Right renal cortex interstitium (tissue), 3 donors: ENCODE results near the gene DNASE1L2. TPM values are rescaled to one million over a fixed set of nuclear protein-coding genes. Genes with fewer than 3 reads are reported as not detected.

Source experiments
- DNase-seq, 3 donors: peaks; one replicate each; pipeline ENCODE4 v3.0.0-alpha.2; 2013; ENCODE audit warnings: low read depth in 3 of 3, low spot score in 2 of 3
- polyA plus RNA-seq, 3 donors: library from polyadenylated mRNA; unstranded; fragments of 120-200 nt; gene quantifications; one replicate each; pipeline ENCODE4 v1.2.1, GENCODE V29; 2013; ENCODE audit not compliant: insufficient read length in 3 of 3

The DNASE1L2 gene, protein sequence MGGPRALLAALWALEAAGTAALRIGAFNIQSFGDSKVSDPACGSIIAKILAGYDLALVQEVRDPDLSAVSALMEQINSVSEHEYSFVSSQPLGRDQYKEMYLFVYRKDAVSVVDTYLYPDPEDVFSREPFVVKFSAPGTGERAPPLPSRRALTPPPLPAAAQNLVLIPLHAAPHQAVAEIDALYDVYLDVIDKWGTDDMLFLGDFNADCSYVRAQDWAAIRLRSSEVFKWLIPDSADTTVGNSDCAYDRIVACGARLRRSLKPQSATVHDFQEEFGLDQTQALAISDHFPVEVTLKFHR
- polyA plus RNA-seq = under 1 TPM; 0.68 to 0.74 (median 0.74) TPM

DNA sequence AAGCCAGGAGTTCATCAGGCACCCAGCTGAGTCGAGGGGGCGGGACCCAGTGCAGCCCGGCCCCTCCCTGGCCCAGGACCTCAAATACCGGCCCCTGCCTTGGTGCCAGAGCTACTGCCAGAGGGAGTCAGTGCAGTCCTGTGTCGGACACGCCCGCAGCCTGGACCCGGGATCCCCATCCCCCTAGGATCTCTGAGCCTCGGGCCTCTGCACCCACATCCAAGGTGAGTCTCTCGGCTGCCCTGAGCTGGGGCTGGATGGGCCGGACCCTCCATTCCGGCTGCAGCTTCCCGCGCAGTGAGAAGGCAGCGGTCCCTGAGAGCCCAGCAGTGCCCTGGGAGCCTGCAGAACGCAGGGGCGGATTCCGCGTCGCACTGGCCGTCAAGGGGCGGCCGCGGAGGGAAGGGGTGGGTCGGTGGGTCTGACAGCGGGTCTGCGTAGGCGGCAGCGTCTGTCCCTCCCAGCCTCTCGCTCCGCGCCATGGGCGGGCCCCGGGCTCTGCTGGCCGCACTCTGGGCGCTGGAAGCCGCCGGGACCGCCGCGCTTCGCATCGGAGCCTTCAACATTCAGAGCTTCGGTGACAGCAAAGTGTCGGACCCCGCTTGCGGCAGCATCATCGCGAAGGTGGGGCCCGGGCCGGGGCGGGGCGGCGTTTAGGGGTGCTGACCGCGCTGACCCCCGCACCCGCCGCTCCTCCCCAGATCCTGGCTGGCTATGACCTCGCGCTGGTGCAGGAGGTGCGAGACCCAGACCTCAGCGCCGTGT is at the start of gene DNASE1L2:
DNASE1L2 (plus strand) TSS at position 108 of the 765 bp plus-strand sequence; CDS start at position 481, 373 bp downstream.
- no peak for DNase-seq

DNA sequence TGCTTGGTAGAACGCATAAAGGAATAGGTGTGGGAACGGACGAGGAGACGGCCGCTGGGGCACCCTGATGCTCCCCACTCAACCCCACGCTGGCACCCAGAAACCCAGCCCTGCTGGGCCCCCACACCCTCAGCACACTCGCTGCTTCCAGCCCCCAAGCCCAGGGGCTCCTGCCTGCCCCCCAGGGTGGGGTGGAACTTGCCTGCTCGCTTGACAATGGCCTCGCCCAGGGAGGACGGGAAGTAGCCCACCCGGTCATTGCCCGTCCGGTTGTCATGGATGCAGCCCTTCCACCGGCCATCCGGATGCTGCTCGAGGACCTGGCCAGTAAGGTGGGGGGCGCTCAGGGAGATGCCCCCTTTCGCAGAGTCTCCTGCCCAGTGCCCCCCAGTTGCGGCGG is 49.7 kb upstream of the DNASE1L2 start:
- DNase-seq = no peak

DNA sequence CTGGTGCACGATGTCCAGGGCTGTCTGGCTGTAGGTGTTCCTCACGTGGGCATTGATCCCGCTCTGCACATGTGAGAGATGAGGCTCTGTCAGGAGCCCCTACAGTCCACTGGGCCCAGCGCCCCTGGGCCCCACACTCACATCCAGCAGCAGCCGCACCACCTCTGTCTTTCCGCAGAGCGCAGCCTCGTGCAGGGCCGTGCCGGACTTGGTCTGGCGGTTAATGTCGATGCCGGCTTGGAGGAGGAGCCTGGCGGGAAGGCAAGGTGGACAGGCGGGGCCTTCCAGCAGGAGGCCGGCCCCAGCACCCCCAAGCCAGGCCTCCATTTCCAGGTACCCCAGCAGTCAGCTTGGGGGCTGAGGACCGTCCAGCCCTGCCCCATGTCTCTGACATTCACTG is 49.0 kb upstream of the DNASE1L2 start:
- no peak for DNase-seq

DNA sequence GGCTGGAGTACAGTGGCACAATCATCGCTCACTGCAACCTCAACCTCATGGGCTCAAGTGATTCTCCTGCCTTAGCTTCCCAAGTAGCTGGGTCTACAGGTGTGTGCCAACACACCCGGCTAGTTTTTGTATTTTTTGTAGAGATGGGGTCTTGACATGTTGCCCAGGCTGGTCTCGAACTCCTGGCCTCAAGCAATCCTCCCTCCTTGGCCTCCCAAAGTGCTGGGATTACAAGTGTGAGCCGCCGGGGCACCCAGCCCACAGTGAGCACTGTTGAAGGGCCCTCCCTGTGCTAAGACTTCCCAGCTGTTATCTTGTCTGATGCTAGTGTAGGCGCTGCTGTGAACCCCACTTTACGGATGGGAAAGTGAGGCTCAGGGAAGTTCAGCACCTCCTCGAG is 47.8 kb upstream of the DNASE1L2 start:
- DNase-seq = no peak

DNA sequence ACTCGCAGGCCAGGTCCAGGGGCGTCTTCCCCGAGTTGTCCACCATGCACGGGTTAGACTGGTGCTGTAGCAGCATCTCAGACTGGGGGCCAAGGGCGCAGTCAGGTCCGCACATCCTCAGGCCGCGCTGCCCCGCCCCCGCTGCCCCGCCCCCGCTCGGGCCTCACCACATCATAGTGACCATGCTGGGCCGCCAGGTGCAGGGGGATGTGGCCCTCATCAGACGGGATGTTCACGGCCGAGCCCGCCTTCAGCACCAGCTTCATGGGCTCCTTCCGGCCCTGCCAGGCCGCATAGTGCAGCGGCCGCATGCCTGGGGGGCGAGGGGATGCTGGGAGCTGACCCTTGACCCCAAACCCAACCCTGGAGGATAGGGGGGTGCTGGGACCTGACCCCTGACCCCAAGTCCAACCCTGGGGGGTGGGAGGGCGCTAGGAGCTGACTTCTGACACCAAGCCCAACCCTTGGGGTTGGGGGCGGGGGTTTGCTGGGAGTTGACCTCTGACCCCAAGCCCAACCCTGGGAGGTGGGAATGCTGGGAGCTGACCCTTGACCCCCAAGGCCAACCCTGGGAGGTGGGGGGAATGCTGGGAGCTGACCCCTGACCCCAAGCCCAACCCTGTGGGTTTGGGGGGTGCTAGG is 46.9 kb upstream of the DNASE1L2 start:
- DNase-seq = no peak

DNA sequence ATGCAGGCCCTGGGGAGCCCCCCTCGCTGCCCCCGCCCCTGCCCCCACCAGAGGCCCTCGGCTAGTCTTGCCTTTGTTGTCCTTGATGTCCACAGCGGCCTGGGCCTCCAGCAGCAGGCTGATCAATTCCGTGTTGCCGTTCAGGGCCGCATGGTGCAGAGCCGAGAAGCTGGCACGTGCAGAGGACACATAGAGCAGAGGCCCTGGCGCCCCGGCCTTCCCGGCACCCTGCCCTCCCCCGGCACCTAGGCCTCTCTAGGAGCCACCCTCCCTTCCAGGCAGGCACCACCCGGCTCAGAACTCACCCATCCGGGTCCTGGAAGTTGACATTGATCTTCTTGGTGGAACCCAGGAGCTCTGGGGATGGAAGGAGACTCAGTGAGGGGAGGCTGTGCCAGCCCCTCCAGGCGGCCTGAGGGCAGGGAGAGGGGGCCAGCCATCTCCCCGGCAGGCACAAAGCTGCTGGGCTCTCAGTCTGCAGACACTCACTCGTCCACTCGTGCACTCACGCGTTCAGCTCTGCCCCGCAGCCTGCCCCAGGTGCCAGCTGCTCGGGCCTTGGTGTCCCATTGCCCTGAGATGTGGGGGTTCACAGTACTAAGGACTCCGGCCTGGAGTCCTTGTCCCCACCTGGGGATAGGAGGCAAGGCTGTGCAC is 46.1 kb upstream of the DNASE1L2 start:
- no peak for DNase-seq

DNA sequence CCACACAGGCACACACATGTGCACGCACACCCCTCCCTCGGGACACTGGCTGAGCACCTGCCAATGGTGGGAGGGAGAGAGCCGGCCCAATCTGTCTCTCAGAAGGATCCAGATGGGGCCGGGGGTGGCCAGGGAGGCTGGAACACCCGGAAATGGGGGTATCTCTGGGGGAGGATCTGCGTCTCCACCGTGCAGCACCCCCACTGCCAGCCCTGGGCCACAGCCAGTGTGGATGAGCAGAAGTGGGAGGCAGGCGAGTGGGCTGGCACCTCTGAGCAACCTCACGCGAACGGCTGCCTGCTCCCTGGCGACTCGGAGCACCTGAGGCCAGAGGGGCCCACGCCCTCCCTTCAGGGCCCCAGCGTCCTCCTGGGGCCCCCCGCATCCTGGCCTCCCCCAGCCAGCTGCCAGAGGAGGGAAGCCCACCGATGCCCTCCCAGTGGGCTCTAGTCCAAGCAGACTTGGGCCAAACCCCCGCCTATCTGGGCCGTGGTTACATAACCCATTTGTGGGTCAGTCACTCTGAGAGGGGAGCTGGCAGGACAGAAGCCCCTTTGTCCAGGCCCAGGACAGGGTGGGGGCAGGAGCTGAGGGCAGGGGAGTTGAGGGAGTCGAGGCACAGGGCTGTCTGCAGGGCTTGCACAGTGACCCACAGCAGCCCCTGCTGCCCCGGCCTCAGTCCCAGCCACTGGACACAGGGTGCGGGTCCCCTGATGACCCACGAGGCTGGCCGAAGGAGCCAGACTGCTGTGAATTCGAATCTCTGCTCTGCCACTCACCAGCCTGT is 45.4 kb upstream of the DNASE1L2 start:
- no peak for DNase-seq

DNA sequence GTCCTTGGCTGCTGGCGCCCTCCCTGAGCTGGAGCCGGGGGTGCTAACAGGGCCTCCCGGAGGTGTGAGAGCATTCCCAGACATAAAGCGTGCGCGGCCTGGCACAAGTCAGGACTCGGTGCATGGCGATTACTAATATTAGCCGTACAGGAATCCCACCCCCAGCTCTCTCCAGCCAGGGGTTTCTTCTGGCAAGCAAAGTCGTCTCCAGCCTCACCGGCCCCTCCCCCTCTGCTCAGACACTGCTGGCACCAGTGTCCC is 44.9 kb upstream of the DNASE1L2 start:
- DNase-seq = no peak

DNA sequence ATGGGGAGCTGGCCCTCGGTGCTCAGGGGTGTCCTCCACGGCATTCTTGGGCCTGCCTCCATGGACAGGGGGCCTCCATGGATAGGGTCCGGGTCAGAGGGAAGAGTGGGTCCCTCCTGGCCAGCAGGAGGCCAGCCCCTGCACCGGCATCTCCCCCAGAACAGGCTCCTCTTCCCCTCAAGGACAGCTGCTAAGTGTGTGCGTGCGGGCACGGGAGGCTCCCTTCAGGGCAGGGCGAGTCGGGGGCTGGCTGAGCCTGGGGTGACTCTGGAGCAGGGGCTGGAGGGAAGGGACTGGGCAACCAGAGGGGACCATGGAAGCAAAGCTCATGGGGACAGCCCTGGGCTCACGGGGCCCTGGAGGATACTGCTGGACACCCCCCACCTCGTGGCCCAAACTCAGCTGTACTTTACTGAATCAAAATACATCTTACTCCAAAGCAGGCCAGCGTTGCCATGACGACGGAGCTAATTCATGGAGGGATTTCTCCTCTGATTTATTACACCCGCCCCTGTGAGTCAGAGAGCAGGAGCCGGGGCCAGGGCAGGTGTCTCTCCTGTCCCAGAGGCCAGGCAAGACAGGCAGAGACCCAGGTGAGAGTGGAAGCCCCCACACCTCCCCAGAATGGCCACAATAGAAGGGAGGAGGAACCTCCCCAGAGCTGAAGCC is 41.9 kb upstream of the DNASE1L2 start:
- DNase-seq = no peak

DNA sequence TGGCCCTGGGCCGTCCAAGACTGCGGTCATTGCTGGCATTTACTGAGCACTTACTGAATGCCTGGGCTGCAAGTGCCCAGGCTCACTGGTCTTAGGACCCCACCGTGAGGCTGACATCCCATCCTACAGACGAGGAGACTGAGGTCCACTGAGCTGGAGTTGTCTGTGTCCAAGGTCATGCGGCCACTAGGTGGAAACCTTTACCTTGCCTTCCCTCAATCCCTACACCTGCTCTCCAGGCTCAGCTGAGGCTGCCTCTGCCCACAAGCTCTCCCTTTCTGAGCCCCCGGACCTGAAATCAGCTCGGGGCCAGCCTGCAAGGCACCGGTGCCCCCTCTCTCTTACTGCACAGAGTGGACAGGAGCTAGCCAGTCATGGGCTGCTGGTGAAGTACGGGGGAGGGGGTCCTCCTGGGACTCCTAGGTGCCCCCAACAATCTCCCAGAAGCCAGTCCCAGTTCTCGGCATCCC is 41.4 kb upstream of the DNASE1L2 start:
- DNase-seq = no peak

DNA sequence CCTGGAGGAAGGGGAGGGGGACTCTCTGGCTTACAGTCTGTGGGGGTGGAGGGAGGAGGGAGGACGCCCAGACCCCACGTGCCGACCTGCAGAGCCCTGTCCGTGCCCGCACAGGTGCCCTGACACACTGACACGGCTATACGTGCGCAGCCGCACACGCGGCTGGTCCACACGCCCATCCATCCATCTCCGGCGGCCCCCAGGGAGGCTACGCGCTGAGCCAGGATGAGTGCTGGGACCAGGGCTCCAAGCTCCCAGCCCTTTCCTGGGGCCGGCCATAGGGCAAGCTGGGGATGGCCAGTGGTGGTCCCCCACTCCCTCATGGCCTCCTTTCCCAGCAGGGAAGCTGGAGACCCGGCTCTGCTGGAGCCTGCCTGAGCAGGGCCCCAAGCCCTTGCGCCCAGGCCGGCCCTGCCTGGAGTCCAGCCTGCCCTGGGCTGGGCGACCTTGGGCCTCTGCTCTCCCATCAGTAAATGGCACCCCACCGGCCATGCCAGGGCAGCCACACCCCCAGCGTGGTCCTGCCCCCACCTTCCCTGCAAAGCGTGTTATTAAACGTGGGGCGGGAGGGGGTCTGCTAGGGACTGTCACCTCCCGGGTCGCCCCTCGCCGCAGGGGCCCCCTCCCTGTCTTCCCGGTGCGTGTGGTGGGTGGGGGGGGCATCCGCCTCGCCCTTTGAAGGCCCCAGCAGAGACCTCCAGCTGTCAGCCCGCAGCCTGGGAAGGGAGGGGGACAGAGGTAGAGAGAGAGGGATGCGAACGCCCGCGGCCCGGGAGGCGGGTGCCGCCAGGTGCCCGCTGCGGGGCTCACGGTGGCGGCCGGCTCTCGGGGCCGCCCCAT is 40.7 kb upstream of the DNASE1L2 start:
- no peak for DNase-seq

DNA sequence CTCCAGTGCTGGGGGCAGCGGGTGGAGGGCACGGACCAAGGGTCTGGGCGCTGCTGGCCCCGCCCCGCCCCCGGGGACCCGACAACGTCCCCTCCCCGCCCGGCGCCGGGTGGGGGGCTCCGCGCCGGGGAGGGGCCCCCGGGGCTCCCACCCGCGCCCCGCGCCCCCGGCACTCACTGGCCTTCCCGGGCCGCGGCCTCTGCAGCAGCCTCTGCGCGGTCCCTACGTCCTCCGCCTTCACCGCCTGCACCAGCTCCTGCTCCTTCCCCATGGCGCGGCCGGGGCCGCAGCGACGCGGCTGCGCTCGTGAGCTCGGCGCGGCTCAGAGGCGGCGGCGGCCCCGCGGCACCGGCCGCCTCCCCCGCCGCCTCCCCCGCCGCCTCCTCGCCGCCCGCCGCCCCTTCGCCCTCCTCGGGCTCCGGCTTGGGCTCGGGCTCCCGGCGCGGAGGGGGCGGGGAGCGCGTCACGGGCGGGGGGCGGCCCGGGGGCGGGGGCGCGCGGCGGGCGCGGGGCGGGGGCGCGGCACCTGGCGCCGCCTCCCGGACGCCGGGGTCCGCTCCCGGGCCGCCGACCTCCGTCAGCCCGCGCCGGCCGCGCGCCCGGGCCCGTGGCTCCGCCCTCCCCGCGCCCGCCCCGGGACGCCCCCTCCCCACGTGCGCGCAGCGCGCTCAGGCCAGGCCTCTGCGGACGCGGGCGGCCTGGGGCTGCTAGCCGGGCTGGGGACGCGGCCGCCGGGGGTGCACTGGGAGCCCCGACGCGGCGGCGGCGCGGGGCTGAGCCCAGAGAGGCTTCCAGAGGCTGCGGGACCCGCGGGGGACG is 39.9 kb upstream of the DNASE1L2 start, which contains the start of gene CASKIN1:
CASKIN1 (minus strand) TSS at position 444 of the 819 bp plus-strand sequence; CDS start at position 271, 173 bp downstream.
- no peak for DNase-seq

DNA sequence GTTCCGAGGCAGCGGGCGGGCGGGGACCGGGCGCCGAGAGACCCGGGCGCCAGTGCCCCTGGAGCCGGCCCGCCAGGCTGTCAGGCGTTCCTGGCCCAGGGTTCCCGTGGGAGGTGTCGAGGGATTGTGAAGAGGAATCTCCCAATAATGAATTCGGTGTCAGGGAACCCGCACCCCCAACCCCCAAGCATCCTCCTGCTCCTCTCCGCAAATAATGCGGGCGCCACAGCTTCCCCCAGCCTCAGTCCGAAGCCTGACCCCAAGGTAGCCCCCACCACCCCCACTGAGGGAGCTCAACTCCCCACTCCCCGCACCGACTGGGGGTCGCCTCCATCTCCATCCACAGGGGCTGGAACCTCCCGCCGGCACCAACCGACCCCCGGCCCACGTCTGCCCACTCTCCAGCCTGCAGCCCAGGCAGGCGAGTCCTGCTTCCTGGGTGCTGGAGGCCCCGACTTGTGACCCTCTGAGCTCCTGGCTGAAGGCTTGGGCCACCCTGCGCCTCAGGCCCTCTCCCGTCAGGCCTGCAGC is 39.2 kb upstream of the DNASE1L2 start:
- no peak for DNase-seq

DNA sequence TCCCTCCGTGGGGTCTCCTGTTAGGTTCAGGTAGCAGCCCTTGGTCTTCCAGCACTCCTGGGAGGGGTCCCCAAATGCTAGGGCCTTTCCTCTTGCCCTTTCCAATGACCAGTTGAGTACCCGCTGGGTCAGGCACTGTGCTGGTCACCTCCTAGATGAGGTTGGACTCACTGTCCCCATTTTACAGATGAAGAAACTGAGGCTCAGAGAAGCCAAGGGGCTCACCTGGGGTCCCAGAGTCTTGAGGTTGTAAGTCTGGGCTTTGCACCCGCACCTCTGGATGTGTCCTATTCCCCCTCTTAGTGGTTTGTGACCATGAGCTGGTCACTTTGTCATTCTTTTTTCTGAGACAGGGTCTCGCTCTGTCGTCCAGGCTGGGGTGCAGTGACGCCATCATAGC is 38.5 kb upstream of the DNASE1L2 start:
- DNase-seq = no peak

DNA sequence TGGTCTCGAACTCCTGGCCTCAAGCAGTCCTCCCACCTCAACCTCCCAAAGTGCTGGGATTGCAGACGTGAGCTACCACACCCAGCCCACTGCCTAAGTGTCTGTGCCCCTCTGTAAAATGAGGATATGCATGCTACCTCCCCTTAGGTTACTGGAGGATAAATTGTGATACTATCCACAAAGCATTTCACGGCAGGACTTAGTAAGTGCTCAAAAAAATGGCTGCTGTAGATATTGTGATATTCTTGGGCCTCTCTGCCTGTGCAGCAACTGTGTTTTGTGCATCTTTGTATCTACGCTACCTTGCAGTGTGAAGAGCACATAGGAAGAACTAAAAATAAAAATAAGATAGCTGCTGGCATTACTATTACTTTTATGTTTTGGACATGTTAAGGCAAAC is 38.0 kb upstream of the DNASE1L2 start:
- DNase-seq = no peak

DNA sequence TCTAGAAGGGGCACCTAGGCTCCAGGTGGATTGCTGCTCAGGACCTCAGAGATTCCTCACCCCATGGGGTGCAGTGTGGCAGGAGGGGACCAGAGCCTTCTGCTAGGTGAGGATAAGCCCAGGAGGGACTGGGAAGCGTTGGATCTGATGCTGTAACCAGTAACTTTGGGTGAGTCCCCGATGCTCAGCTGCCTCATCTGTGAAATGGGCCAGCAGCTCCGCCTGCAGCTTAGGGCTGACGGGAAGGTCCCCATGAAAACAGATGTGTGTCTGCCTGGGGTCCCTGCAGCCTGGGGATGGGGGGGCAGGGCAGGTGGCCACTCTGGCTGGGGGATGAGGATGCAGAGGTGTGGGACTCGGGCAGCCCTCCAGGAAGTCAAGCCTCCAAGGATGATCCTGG is 37.1 kb upstream of the DNASE1L2 start:
- no peak for DNase-seq

DNA sequence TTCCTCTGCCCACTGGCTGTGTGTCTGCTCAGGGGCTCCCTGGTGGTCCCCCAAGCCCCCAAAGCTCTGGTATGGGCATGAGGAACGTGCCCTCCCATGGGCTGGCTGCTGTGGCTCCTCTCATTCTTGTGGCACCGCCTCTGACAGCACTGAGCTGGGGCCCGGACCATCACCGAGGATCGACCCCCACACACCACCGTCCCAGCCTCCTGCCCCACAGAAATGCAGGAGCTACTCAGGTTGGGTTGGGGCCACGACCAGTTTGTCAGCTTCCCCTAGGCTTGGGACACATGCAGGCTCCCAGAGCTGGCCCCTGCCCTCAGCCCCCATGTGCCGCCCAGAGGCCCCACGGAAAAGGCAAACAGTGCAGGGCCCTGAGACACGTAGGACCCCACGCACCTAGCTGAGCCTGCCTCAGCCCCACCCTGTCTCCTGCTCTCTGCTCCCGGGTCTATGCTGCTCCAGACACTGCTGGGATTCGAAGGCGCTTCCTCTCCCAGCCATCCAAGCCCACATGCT is 36.6 kb upstream of the DNASE1L2 start:
- DNase-seq = no peak

DNA sequence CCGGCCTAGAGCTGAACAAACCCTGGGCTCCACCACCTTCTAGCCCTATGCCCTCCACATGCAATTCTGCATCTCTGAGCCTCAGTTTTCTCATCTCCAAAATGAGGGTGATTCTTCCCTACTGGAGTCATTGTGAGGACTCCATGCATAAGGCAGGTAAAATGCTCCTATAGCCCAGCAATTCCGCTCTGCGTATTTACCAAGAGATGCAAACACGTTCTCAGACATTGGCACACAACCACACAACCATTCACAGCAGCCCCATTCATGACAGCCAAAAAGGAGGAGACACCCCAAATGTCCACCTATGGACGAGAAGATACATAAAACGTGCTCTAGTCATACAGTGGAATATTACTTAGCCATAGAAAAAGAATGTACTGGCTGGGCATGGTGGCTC is 35.9 kb upstream of the DNASE1L2 start:
- DNase-seq = no peak
